OCI-LY1 (cell line): Measurements from ENCODE around the gene CPN2.

Source experiments
- H2AFZ ChIP-seq: fragments of 200-600 bp; sonication (generic), shearing (Covaris generic); 2 replicates; pipeline ENCODE4 v1.6.0; 2014; ENCODE audit warnings: antibody characterized with exemption, mild to moderate bottlenecking, low read length
- H3F3A ChIP-seq: fragments of 200-600 bp; sonication (generic), shearing (Covaris generic); 2 replicates; pipeline ENCODE4 v1.6.0; 2014; ENCODE audit warnings: mild to moderate bottlenecking, antibody characterized with exemption, low read length, moderate library complexity; ENCODE audit not compliant: insufficient read depth
- H3K27ac ChIP-seq: fragments of 200-600 bp; sonication (generic); 2 replicates; pipeline ENCODE4 v1.5.1; 2014; ENCODE audit warnings: low read length, mixed run types, mild to moderate bottlenecking, low read depth; ENCODE audit not compliant: poor library complexity, severe bottlenecking
- H3K27me3 ChIP-seq: fragments of 200-600 bp; sonication (generic); 2 replicates; pipeline ENCODE4 v1.6.0; 2014; ENCODE audit warnings: antibody characterized with exemption, mild to moderate bottlenecking, low read length, moderate library complexity; ENCODE audit not compliant: insufficient read depth
- H3K36me3 ChIP-seq: fragments of 200-600 bp; sonication (generic); 2 replicates; pipeline ENCODE4 v1.6.1; 2014; ENCODE audit warnings: mild to moderate bottlenecking, antibody characterized with exemption, low read length, moderate library complexity, mixed read lengths; ENCODE audit not compliant: insufficient read depth
- H3K4me1 ChIP-seq: fragments of 200-600 bp; sonication (generic); 2 replicates; pipeline ENCODE4 v1.5.1; 2014; ENCODE audit warnings: mild to moderate bottlenecking, low read length, moderate library complexity; ENCODE audit not compliant: insufficient read depth, severe bottlenecking
- H3K4me2 ChIP-seq: fragments of 200-600 bp; sonication (generic), shearing (Covaris generic); 2 replicates; pipeline ENCODE4 v1.6.1; 2014; ENCODE audit warnings: low read length
- H3K4me3 ChIP-seq: fragments of 200-600 bp; sonication (generic); 2 replicates; pipeline ENCODE4 v1.5.1; 2014; ENCODE audit warnings: low read length, low read depth, mild to moderate bottlenecking, mixed read lengths; ENCODE audit not compliant: poor library complexity, severe bottlenecking
- H3K79me2 ChIP-seq: fragments of 200-600 bp; shearing (Covaris generic); 2 replicates; pipeline ENCODE4 v1.6.1; 2016; ENCODE audit warnings: mixed run types, low read length, mixed read lengths; ENCODE audit not compliant: insufficient read depth
- H3K9ac ChIP-seq: fragments of 200-600 bp; sonication (generic), shearing (Covaris generic); 2 replicates; pipeline ENCODE4 v1.6.1; 2014; ENCODE audit warnings: mild to moderate bottlenecking, low read length, mixed read lengths
- H3K9me2 ChIP-seq: fragments of 200-600 bp; sonication (generic), shearing (Covaris generic); 2 replicates; pipeline ENCODE4 v1.6.1; 2014; ENCODE audit warnings: low read depth, mild to moderate bottlenecking, low read length, mixed read lengths
- H3K9me3 ChIP-seq: fragments of 200-600 bp; shearing (Covaris generic); 2 replicates; pipeline ENCODE4 v1.6.1; 2014; ENCODE audit warnings: low read length, mixed read lengths
- H4K20me1 ChIP-seq: fragments of 200-600 bp; sonication (generic), shearing (Covaris generic); 2 replicates; pipeline ENCODE4 v1.6.0; 2016; ENCODE audit warnings: mild to moderate bottlenecking, low read length; ENCODE audit not compliant: insufficient read depth
- CTCF ChIP-seq: fragments of 200-600 bp; sonication (generic), shearing (Covaris generic); IDR thresholded peaks from 2 replicates; pipeline ENCODE4 v1.5.1; 2017; ENCODE audit warnings: mild to moderate bottlenecking, antibody characterized with exemption, low read length, moderate library complexity, mixed read lengths
- EZH2 ChIP-seq: fragments of 200-600 bp; sonication (generic), shearing (Covaris generic); IDR thresholded peaks from 2 replicates; pipeline ENCODE4 v1.8.0; 2017; ENCODE audit warnings: borderline replicate concordance, mixed run types, mild to moderate bottlenecking, antibody characterized with exemption, low read length, moderate library complexity, mixed read lengths

Gene CPN2

GRCh38 chr3:194382892-194383223 lies 31.7 kb upstream of the CPN2 start:
- H3K9me2 ChIP-seq: no peaks in the 10 kb centered on the region
- H2AFZ ChIP-seq: no peak overlapping the region
- H4K20me1 ChIP-seq: no peaks in the 10 kb centered on the region
- H3K4me3 ChIP-seq: no peak overlapping the region
- TF ChIP-seq CTCF (no peak), EZH2 (no peak)
- H3F3A ChIP-seq: no peaks in the 10 kb centered on the region
- no peaks in the 10 kb centered on the region for H3K9me3 ChIP-seq
- no peak overlapping the region for H3K27ac ChIP-seq
- H3K79me2 ChIP-seq: no peaks in the 10 kb centered on the region
- H3K4me2 ChIP-seq: no peak overlapping the region
- peaks cover 9% of the 10 kb centered on the region for H3K27me3 ChIP-seq
- H3K36me3 ChIP-seq: no peaks in the 10 kb centered on the region
- no peak overlapping the region for H3K9ac ChIP-seq
- H3K4me1 ChIP-seq: no peaks in the 10 kb centered on the region

GRCh38 chr3:194382196-194382891 lies 31.2 kb upstream of the CPN2 start:
- Histone ChIP-seq H3K36me3 (no peaks in the 10 kb centered on the region), H3K27me3 (peaks cover 9% of the 10 kb centered on the region), H3K9ac (no peak overlapping the region), H3K79me2 (no peaks in the 10 kb centered on the region), H3K4me3 (no peak overlapping the region), H4K20me1 (no peaks in the 10 kb centered on the region), H3K27ac (no peak overlapping the region), H3K9me2 (no peaks in the 10 kb centered on the region), H3K9me3 (no peaks in the 10 kb centered on the region), H2AFZ (no peak overlapping the region), H3F3A (no peaks in the 10 kb centered on the region), H3K4me2 (no peak overlapping the region), H3K4me1 (no peaks in the 10 kb centered on the region)
- no peak for TF ChIP-seq CTCF
- TF ChIP-seq EZH2: no peak

- no peak overlapping the region for H2AFZ ChIP-seq
- H3K9me2 ChIP-seq: no peaks in the 10 kb centered on the region
- no peaks in the 10 kb centered on the region for H3K36me3 ChIP-seq
- no peaks in the 10 kb centered on the region for H3K4me1 ChIP-seq
- H3F3A ChIP-seq: no peaks in the 10 kb centered on the region
- no peak overlapping the region for H3K4me2 ChIP-seq
- no peak overlapping the region for H3K27ac ChIP-seq
- no peak overlapping the region for H3K9ac ChIP-seq
- H3K79me2 ChIP-seq: no peaks in the 10 kb centered on the region
- no peak overlapping the region for H3K4me3 ChIP-seq
- no peaks in the 10 kb centered on the region for H4K20me1 ChIP-seq
- TF ChIP-seq CTCF (no peak), EZH2 (no peak)
- peaks cover 9% of the 10 kb centered on the region for H3K27me3 ChIP-seq
- no peaks in the 10 kb centered on the region for H3K9me3 ChIP-seq
Observed at GRCh38 chr3:194381460-194381875, 30.3 kb upstream of the CPN2 start.
